Loucy (cell line): ENCODE measurements around the gene DOLPP1.

Experiments used
- H2AFZ ChIP-seq: fragments of 200-600 bp; sonication (generic); 2 replicates; pipeline ENCODE4 v1.6.0; 2016; ENCODE audit warnings: antibody characterized with exemption, mild to moderate bottlenecking, low read length, moderate library complexity
- H3F3A ChIP-seq: fragments of 200-600 bp; 2 replicates; pipeline ENCODE4 v1.6.0; 2016; ENCODE audit warnings: antibody characterized with exemption, low read depth, mild to moderate bottlenecking
- H3K27me3 ChIP-seq: fragments of 200-600 bp; sonication (generic); 2 replicates; pipeline ENCODE4 v1.6.1; 2014; ENCODE audit warnings: low read length, mild to moderate bottlenecking; ENCODE audit not compliant: insufficient read depth, poor library complexity, severe bottlenecking
- H3K36me3 ChIP-seq: fragments of 200-600 bp; sonication (generic); 2 replicates; pipeline ENCODE4 v1.6.1; 2016; ENCODE audit warnings: low read length; ENCODE audit not compliant: insufficient read depth
- H3K4me1 ChIP-seq: fragments of 200-600 bp; sonication (generic); 2 replicates; pipeline ENCODE4 v1.5.1; 2014; ENCODE audit warnings: low read length, mild to moderate bottlenecking; ENCODE audit not compliant: insufficient read depth, poor library complexity, severe bottlenecking
- H3K4me2 ChIP-seq: fragments of 200-600 bp; sonication (generic); 2 replicates; pipeline ENCODE4 v1.6.0; 2014; ENCODE audit warnings: antibody characterized with exemption, low read length, low read depth, mild to moderate bottlenecking; ENCODE audit not compliant: poor library complexity, severe bottlenecking
- H3K4me3 ChIP-seq: fragments of 200-600 bp; sonication (generic); 2 replicates; pipeline ENCODE4 v1.5.1; 2014; ENCODE audit warnings: low read length, mild to moderate bottlenecking, mixed read lengths; ENCODE audit not compliant: poor library complexity, severe bottlenecking
- H3K79me2 ChIP-seq: fragments of 200-600 bp; sonication (generic); 2 replicates; pipeline ENCODE4 v1.6.1; 2014; ENCODE audit warnings: low read length; ENCODE audit not compliant: insufficient read depth
- H3K9ac ChIP-seq: fragments of 200-600 bp; sonication (generic); 2 replicates; pipeline ENCODE4 v1.6.0; 2014; ENCODE audit warnings: mild to moderate bottlenecking, low read depth, low read length, moderate library complexity; ENCODE audit not compliant: poor library complexity, severe bottlenecking
- H3K9me2 ChIP-seq: fragments of 200-600 bp; sonication (generic); replicated peaks from 2 replicates; pipeline ENCODE4 v1.6.1; 2016; ENCODE audit warnings: low read depth, low read length, mixed read lengths
- H3K9me3 ChIP-seq: fragments of 200-600 bp; sonication (generic); 2 replicates; pipeline ENCODE4 v1.6.1; 2014; ENCODE audit warnings: mild to moderate bottlenecking, antibody characterized with exemption, low read length, low read depth; ENCODE audit not compliant: insufficient read depth
- H4K20me1 ChIP-seq: fragments of 200-600 bp; sonication (generic); 2 replicates; pipeline ENCODE4 v1.6.0; 2014; ENCODE audit warnings: antibody characterized with exemption, low read length, mild to moderate bottlenecking; ENCODE audit not compliant: insufficient read depth, poor library complexity, severe bottlenecking
- EZH2phosphoT487 ChIP-seq: fragments of 200-600 bp; IDR thresholded peaks from 2 replicates; pipeline ENCODE4 v1.6.1; 2018; ENCODE audit warnings: antibody characterized with exemption, mild to moderate bottlenecking, moderate library complexity, borderline replicate concordance
- TF ChIP-seq, protein P1 (sequence below): fragments of 200-600 bp; sonication (generic); conservative IDR thresholded peaks from 2 replicates; pipeline ENCODE4 v1.5.1; 2014; ENCODE audit warnings: mild to moderate bottlenecking, antibody characterized with exemption, low read length

DOLPP1 gene

DNA sequence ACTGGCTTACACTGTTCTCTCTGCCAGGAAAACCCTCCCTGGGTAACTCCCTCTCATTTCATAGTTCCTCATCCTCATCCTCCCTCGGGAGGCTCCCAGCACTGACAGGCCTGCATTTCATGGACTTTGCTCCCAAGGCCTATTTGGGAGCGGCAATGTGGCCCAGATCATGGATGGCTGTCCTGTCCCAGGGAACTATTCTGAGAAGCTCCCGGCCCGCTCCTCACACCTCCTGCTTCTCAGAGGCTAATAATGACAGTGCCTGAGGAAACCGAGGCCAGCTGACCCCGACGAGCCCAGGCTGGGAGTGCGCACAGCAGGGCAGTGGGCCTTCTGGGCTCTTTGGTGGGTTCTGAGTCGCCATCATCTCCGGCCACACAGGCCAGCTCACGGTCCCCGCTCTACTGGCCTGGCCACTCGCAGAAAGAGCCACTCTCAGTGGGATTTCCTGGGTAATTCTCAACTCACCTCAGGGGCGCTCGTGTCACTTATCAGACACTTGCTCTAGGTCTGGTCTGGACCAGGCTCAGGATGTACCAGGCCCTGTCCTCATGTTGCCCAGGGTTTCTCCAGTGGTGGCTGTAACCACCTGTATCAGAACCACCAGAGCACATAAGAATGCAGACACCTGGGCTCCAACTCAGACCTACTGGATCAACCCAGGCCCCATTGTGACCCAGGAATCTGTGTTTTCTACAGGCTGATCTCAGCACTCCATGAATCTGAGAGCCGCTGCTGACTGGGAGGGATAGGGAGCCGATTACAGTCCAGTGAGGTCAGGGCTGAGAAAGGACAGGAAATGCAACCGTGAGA, 2.0 kb upstream of the DOLPP1 start:
- Histone ChIP-seq H4K20me1 (peaks cover 9% of the 10 kb centered on the region), H3F3A (no peaks in the 10 kb centered on the region), H2AFZ (no peak overlapping the region), H3K9me3 (no peaks in the 10 kb centered on the region), H3K9ac (no peak overlapping the region), H3K27me3 (no peaks in the 10 kb centered on the region), H3K4me2 (no peak overlapping the region), H3K79me2 (peaks cover 31% of the 10 kb centered on the region), H3K9me2 (no peaks in the 10 kb centered on the region), H3K36me3 (no peaks in the 10 kb centered on the region), H3K4me3 (no peak overlapping the region), H3K4me1 (peaks cover 10% of the 10 kb centered on the region)
- no peak for TF ChIP-seq EZH2phosphoT487
- TF ChIP-seq, protein P1, sequence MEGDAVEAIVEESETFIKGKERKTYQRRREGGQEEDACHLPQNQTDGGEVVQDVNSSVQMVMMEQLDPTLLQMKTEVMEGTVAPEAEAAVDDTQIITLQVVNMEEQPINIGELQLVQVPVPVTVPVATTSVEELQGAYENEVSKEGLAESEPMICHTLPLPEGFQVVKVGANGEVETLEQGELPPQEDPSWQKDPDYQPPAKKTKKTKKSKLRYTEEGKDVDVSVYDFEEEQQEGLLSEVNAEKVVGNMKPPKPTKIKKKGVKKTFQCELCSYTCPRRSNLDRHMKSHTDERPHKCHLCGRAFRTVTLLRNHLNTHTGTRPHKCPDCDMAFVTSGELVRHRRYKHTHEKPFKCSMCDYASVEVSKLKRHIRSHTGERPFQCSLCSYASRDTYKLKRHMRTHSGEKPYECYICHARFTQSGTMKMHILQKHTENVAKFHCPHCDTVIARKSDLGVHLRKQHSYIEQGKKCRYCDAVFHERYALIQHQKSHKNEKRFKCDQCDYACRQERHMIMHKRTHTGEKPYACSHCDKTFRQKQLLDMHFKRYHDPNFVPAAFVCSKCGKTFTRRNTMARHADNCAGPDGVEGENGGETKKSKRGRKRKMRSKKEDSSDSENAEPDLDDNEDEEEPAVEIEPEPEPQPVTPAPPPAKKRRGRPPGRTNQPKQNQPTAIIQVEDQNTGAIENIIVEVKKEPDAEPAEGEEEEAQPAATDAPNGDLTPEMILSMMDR, result no peak

DNA sequence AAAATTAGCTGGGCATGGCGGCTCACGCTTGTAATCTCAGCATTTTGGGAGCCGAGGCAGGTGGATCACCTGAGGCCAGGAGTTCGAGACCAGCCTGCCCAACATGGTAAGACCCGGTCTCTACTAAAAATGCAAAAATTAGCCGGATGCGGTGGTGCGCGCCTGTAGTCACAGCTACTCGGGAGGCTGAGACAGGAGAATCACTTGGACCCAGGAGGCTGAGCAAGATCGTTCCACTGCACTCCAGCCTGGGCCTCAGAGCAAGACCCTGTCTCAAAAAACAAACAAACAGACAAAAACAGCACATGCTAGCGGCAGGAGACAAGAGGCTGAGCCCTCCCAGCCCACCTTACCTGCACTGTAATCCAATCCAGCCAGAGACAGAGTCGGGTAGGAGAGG, 1.1 kb upstream of the DOLPP1 start:
- TF ChIP-seq, protein P1, result no peak
- no peak for TF ChIP-seq EZH2phosphoT487
- H3K27me3 ChIP-seq, result no peaks in the 10 kb centered on the region
- H3K9me2 ChIP-seq, result no peaks in the 10 kb centered on the region
- H3K9me3 ChIP-seq, result no peaks in the 10 kb centered on the region
- peak overlapping the region; percentile 54 for H3K9ac ChIP-seq
- peaks cover 35% of the 10 kb centered on the region for H3K79me2 ChIP-seq
- no peaks in the 10 kb centered on the region for H3K36me3 ChIP-seq
- H3K4me2 ChIP-seq, result peak overlapping the region; percentile 70
- H2AFZ ChIP-seq, result no peak overlapping the region
- H4K20me1 ChIP-seq, result peaks cover 9% of the 10 kb centered on the region
- peak overlapping the region; percentile 77 for H3K4me3 ChIP-seq
- H3F3A ChIP-seq, result no peaks in the 10 kb centered on the region
- H3K4me1 ChIP-seq, result peaks cover 10% of the 10 kb centered on the region

DNA sequence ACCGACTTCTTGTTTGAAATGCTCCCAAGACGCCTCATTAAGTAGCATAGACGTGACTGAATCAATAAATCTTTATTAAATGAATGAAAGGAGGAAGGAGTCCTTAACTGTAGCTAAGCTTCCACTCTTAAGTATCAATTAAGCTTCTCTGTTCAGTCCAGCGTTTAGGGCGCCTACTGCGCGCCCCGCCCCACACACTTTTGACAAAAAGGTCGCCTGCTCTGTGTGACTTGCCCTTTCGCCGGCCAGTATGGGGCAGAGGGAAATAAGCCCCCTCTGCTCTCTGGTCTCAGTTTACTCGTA, 662 bp upstream of the DOLPP1 start:
- H3F3A ChIP-seq, result no peaks in the 10 kb centered on the region
- peaks cover 35% of the 10 kb centered on the region for H3K79me2 ChIP-seq
- H3K36me3 ChIP-seq, result peaks cover under 1% of the 10 kb centered on the region; the same call in 1 of the 2 replicates
- no peaks in the 10 kb centered on the region for H3K27me3 ChIP-seq
- no peak for TF ChIP-seq EZH2phosphoT487
- TF ChIP-seq, protein P1, result no peak
- peak overlapping the region; percentile 54 for H3K9ac ChIP-seq
- peaks cover 10% of the 10 kb centered on the region for H3K4me1 ChIP-seq
- H3K9me2 ChIP-seq, result no peaks in the 10 kb centered on the region
- peaks cover 9% of the 10 kb centered on the region for H4K20me1 ChIP-seq
- H3K4me2 ChIP-seq, result peak overlapping the region; percentile 70
- H3K9me3 ChIP-seq, result no peaks in the 10 kb centered on the region
- H2AFZ ChIP-seq, result no peak overlapping the region
- peak overlapping the region; percentile 77 for H3K4me3 ChIP-seq
